ENCODE measurements around the gene MT1H. TPM values are rescaled to one million over a fixed set of nuclear protein-coding genes. Genes with fewer than 3 reads are reported as not detected.
"Not testable (repeated sequence)": the region's sequence is repeated elsewhere in the genome, so short reads cannot be mapped to it uniquely, and the experiment has no call there.

MT1H gene
- polyA plus RNA-seq, 3 donors, result 0.76 TPM; not detected in 2

DNA sequence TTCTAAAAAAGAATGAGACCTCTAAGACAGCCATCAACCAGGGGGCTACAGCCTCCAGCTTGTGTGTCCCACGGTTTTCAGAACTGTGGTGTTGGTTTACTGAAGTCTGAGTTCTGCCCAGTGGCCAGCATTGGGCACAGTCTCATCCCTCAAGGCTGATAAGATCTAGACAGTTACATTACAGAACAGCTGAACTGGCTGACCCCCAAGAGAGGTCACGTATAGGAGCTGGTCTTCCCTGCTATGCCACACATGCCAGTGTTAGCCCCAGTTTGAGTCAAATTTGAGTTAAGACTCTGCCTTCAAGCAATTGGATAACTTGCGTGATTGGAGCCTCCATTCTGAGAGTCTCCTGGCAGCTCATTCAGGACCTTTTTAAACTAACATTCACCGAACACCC, 45.5 kb downstream of the MT1H start:
- Histone ChIP-seq H2AFZ (ENCODE audit: insufficient read depth, low read depth, low read length, poor library complexity, severe bottlenecking) (no peak overlapping the region), H3K9ac (ENCODE audit: insufficient read depth, low read length, poor library complexity, severe bottlenecking) (no peak overlapping the region), H4K20me1 (ENCODE audit: insufficient read depth, low read length) (no peaks in the 10 kb centered on the region), H3K9me3 (replicated peaks in 1 of 2; ENCODE audit: control insufficient read depth in 1 of 2, insufficient read depth in 1 of 2, low read length in 2 of 2) (no peaks in the 10 kb centered on the region), H3K27ac (ENCODE audit: low read depth in 1 of 2, low read length in 2 of 2) (no peak overlapping the region), H3K27me3 (ENCODE audit: control insufficient read depth in 2 of 2, insufficient read depth in 2 of 2, low read length in 2 of 2) (no peaks in the 10 kb centered on the region), H3K4me3 (replicated peaks in 1 of 3; ENCODE audit: low read depth in 2 of 3, low read length in 3 of 3) (no peak overlapping the region), H3K79me2 (ENCODE audit: insufficient read depth, low read length) (no peaks in the 10 kb centered on the region), H3K4me2 (replicated peaks; ENCODE audit: extremely low read depth, low read length, poor library complexity, severe bottlenecking) (no peak overlapping the region), H3K4me1 (ENCODE audit: control insufficient read depth in 1 of 2, insufficient read depth in 2 of 2, low read length in 2 of 2) (no peaks in the 10 kb centered on the region), H3K36me3 (replicated peaks in 1 of 2; ENCODE audit: control insufficient read depth in 1 of 2, insufficient read depth in 2 of 2, low read length in 2 of 2) (no peaks in the 10 kb centered on the region)
- DNase-seq, result no peak
- Mint-ChIP-seq H3K4me3 (no peak overlapping the region), H3K36me3 (no peaks in the 10 kb centered on the region), H3K27ac (no peak overlapping the region), H3K9me3 (no peaks in the 10 kb centered on the region), H3K27me3 (ENCODE audit: low read depth in 3 of 3) (peaks cover 3 to 8% (median 8%) of the 10 kb centered on the region in 3 donors), H3K4me1 (no peaks in the 10 kb centered on the region)
- TF ChIP-seq, protein P1, sequence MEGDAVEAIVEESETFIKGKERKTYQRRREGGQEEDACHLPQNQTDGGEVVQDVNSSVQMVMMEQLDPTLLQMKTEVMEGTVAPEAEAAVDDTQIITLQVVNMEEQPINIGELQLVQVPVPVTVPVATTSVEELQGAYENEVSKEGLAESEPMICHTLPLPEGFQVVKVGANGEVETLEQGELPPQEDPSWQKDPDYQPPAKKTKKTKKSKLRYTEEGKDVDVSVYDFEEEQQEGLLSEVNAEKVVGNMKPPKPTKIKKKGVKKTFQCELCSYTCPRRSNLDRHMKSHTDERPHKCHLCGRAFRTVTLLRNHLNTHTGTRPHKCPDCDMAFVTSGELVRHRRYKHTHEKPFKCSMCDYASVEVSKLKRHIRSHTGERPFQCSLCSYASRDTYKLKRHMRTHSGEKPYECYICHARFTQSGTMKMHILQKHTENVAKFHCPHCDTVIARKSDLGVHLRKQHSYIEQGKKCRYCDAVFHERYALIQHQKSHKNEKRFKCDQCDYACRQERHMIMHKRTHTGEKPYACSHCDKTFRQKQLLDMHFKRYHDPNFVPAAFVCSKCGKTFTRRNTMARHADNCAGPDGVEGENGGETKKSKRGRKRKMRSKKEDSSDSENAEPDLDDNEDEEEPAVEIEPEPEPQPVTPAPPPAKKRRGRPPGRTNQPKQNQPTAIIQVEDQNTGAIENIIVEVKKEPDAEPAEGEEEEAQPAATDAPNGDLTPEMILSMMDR (IDR thresholded peaks at IDR 0.05), result no peak
- WGBS (ENCODE audit: insufficient coverage), result 76% methylated on average over 3 of the region's 4 CpGs
- intact Hi-C loops (cut with micrococcal nuclease), result no loop called here

DNA sequence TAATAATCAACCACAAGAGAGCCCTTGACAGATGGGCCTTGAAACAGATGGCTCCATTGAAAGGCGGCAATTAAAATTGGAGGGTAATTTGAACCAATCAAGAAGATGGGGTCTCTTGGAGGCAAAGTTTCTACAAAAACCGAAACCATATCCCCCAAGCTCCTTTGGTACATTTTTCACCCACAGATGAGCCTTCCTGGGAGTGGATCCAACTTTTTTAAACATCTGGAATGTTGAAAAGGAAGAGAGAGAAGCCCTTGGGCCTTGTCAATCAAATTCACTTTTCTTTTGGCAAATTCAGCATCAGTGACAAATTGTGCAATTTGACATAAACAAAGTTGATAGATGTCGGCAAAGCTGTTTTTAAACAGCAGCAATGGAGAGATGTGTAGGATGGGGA, 47.1 kb downstream of the MT1H start:
- Histone ChIP-seq H3K79me2 (ENCODE audit: insufficient read depth, low read length) (no peaks in the 10 kb centered on the region), H3K4me2 (replicated peaks; ENCODE audit: extremely low read depth, low read length, poor library complexity, severe bottlenecking) (no peak overlapping the region), H3K9ac (ENCODE audit: insufficient read depth, low read length, poor library complexity, severe bottlenecking) (no peak overlapping the region), H3K36me3 (replicated peaks in 1 of 2; ENCODE audit: control insufficient read depth in 1 of 2, insufficient read depth in 2 of 2, low read length in 2 of 2) (no peaks in the 10 kb centered on the region), H3K27me3 (ENCODE audit: control insufficient read depth in 2 of 2, insufficient read depth in 2 of 2, low read length in 2 of 2) (peaks cover 0 to 4% of the 10 kb centered on the region in 2 donors), H2AFZ (ENCODE audit: insufficient read depth, low read depth, low read length, poor library complexity, severe bottlenecking) (no peak overlapping the region), H4K20me1 (ENCODE audit: insufficient read depth, low read length) (no peaks in the 10 kb centered on the region), H3K4me1 (ENCODE audit: control insufficient read depth in 1 of 2, insufficient read depth in 2 of 2, low read length in 2 of 2) (no peaks in the 10 kb centered on the region), H3K27ac (ENCODE audit: low read depth in 1 of 2, low read length in 2 of 2) (no peak overlapping the region), H3K9me3 (replicated peaks in 1 of 2; ENCODE audit: control insufficient read depth in 1 of 2, insufficient read depth in 1 of 2, low read length in 2 of 2) (no peaks in the 10 kb centered on the region), H3K4me3 (replicated peaks in 1 of 3; ENCODE audit: low read depth in 2 of 3, low read length in 3 of 3) (no peak overlapping the region)
- TF ChIP-seq, protein P1 (IDR thresholded peaks at IDR 0.05), result no peak
- no peaks in the 10 kb centered on the region for H3K4me1 Mint-ChIP-seq
- no peaks in the 10 kb centered on the region for H3K9me3 Mint-ChIP-seq
- no peaks in the 10 kb centered on the region for H3K36me3 Mint-ChIP-seq
- no peak for DNase-seq
- no peak overlapping the region for H3K4me3 Mint-ChIP-seq
- intact Hi-C loops (cut with micrococcal nuclease), result no loop called here
- no CpG with 5 or more reads among the region's 3 CpGs for WGBS (ENCODE audit: insufficient coverage)
- no peak overlapping the region for H3K27ac Mint-ChIP-seq
- H3K27me3 Mint-ChIP-seq (ENCODE audit: low read depth in 3 of 3), result peaks cover 3 to 10% (median 4%) of the 10 kb centered on the region in 3 donors

DNA sequence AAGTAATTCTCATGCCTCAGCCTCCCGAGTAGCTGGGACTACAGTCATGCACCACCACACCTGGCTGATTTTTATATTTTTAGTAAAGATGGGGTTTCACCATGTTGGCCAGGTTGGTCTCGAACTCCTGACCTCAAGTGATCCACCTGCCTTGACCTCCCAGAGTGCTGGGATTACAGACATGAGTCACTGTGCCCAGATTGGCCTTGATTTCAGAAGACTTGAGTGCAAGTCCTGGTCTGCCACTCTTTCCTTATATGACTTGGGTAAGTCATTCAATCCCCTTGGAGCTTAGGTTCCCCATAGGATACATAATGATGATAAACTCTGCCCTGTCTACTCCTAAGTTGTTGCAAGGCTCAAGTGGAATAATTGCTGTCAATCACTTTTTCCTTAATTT, 47.9 kb downstream of the MT1H start:
- H4K20me1 ChIP-seq (ENCODE audit: insufficient read depth, low read length); intact Hi-C loops (cut with micrococcal nuclease); H3K79me2 ChIP-seq (ENCODE audit: insufficient read depth, low read length); H3K4me1 Mint-ChIP-seq; H3K4me1 ChIP-seq (ENCODE audit: control insufficient read depth in 1 of 2, insufficient read depth in 2 of 2, low read length in 2 of 2); H3K36me3 ChIP-seq (replicated peaks in 1 of 2; ENCODE audit: control insufficient read depth in 1 of 2, insufficient read depth in 2 of 2, low read length in 2 of 2); H3K4me3 ChIP-seq (replicated peaks in 1 of 3; ENCODE audit: low read depth in 2 of 3, low read length in 3 of 3); H3K36me3 Mint-ChIP-seq; H3K27me3 Mint-ChIP-seq (ENCODE audit: low read depth in 3 of 3); DNase-seq; H3K27ac Mint-ChIP-seq; H3K4me3 Mint-ChIP-seq; H3K9me3 Mint-ChIP-seq; H3K9ac ChIP-seq (ENCODE audit: insufficient read depth, low read length, poor library complexity, severe bottlenecking); H3K4me2 ChIP-seq (replicated peaks; ENCODE audit: extremely low read depth, low read length, poor library complexity, severe bottlenecking); H3K27me3 ChIP-seq (ENCODE audit: control insufficient read depth in 2 of 2, insufficient read depth in 2 of 2, low read length in 2 of 2); H3K27ac ChIP-seq (ENCODE audit: low read depth in 1 of 2, low read length in 2 of 2); H3K9me3 ChIP-seq (replicated peaks in 1 of 2; ENCODE audit: control insufficient read depth in 1 of 2, insufficient read depth in 1 of 2, low read length in 2 of 2); H2AFZ ChIP-seq (ENCODE audit: insufficient read depth, low read depth, low read length, poor library complexity, severe bottlenecking): not testable (repeated sequence)
- 100% methylated on average over 1 of the region's 2 CpGs for WGBS (ENCODE audit: insufficient coverage)
